Transverse colon (tissue), 4 donors: ENCODE results near the gene AFG1L. TPM values are rescaled to one million over a fixed set of nuclear protein-coding genes. Genes with fewer than 3 reads are reported as not detected.

Experiments
- DNase-seq: peaks from one replicate; pipeline ENCODE4 v3.0.0-alpha.2; 2019
- H3K27ac ChIP-seq, 4 donors: fragments of 200-600 bp; sonication (generic); 2 replicates each; pipeline ENCODE4 v1.5.1; 2016 to 2018; ENCODE audit warnings: inconsistent platforms in 4 of 4
- H3K27me3 ChIP-seq: fragments of 200-600 bp; sonication (generic); 2 replicates; pipeline ENCODE4 v1.5.1; 2017; ENCODE audit warnings: inconsistent platforms
- H3K36me3 ChIP-seq, 4 donors: fragments of 200-600 bp; sonication (generic); 2 replicates each; pipeline ENCODE4 v1.5.1; 2017 to 2019; ENCODE audit warnings: inconsistent platforms in 4 of 4
- H3K4me1 ChIP-seq, 4 donors: fragments of 200-600 bp; sonication (generic); 2 replicates each; pipeline ENCODE4 v1.5.1; 2017 to 2020; ENCODE audit warnings: inconsistent platforms in 4 of 4
- H3K4me3 ChIP-seq, 4 donors: fragments of 200-600 bp; sonication (generic); 1 replicate in 1 of 4; 2 replicates in 3 of 4; pipeline versions ENCODE4 v1.5.1 to v1.6.1; 2017 to 2019; ENCODE audit warnings: inconsistent platforms in 4 of 4
- H3K9me3 ChIP-seq, 2 donors: fragments of 200-600 bp; sonication (generic); 2 replicates each; pipeline ENCODE4 v1.5.1; 2017 to 2019; ENCODE audit warnings: inconsistent platforms in 2 of 2
- CTCF ChIP-seq, 5 experiments: fragments of 200-600 bp in 3 of 5; fragments of 450-650 bp in 2 of 5; sonication (generic) in 3 of 5; IDR thresholded peaks; 1 replicate in 2 of 5; 2 replicates in 3 of 5; pipeline ENCODE4 v1.5.1; 2016 to 2017; ENCODE audit warnings: antibody characterized with exemption in 5 of 5, inconsistent platforms in 3 of 5, mild to moderate bottlenecking in 2 of 5, moderate library complexity in 1 of 5
- EP300 ChIP-seq: sonication (generic); formaldehyde crosslinking; IDR thresholded peaks from one replicate; pipeline ENCODE4 v1.6.1; 2017; ENCODE audit warnings: antibody characterized with exemption, low read depth
- POLR2A ChIP-seq: fragments of 450-650 bp; IDR thresholded peaks from one replicate; pipeline ENCODE4 v1.6.1; 2016; ENCODE audit warnings: antibody characterized with exemption, mild to moderate bottlenecking, moderate library complexity
- POLR2AphosphoS5 ChIP-seq, 3 donors: sonication (generic); formaldehyde crosslinking; IDR thresholded peaks; one replicate each; pipeline ENCODE4 v1.6.1; 2016; ENCODE audit warnings: antibody characterized with exemption in 3 of 3
- WGBS, 2 donors: methylation state at CpG; one replicate each; pipeline ENCODE4 v1.1.5; 2018; ENCODE audit warnings: low coverage in 1 of 2; 5-methylcytosine and 5-hydroxymethylcytosine counted together
- in situ Hi-C, 4 donors: fragments of 200-750 bp; cut with MboI; loops; one replicate each; pipeline versions ENCODE4 v1.15.0 to v1.15.1; 2017; ENCODE audit warnings: low sequenced_read_pairs in 3 of 4, low pct_ligation_motif_present in 1 of 4, low pct_unique_long_range_greater_than_20kb in 1 of 4
- intact Hi-C: fragments of 100-400 bp; cut with DNase I; formaldehyde crosslinking; loops from one replicate; pipeline ENCODE4 v1.15.1; 2023; ENCODE audit warnings: low total_unique reads
- total RNA-seq, 4 donors: library from RNA; depleted of rRNA; stranded (reverse); fragments of >200 nt; gene quantifications; one replicate each; pipeline ENCODE4 v1.1.0, GENCODE V29; 2016

Gene AFG1L
- total RNA-seq, 4 donors from 2014 or later, result 2.2 to 22.5 (median 5.5) TPM

- Histone ChIP-seq H3K27me3 (no peaks in the 10 kb centered on the region), H3K9me3 (no peaks in the 10 kb centered on the region), H3K4me3 (no peak overlapping the region), H3K27ac (no peak overlapping the region), H3K36me3 (no peaks in the 10 kb centered on the region), H3K4me1 (no peaks in the 10 kb centered on the region)
- 92 to 100% methylated on average over 2 of the region's 2 CpGs for WGBS, 2 donors
- in situ Hi-C loops (no loop called here), intact Hi-C loops (no loop called here)
- TF ChIP-seq CTCF (IDR thresholded peaks at IDR 0.05), result no peak
- TF ChIP-seq POLR2A, result no peak
- no peak for TF ChIP-seq POLR2AphosphoS5 (IDR thresholded peaks at IDR 0.05)
- TF ChIP-seq EP300, result no peak
- no peak for DNase-seq
Measured at GRCh38 chr6:108395297-108395696, 100.4 kb downstream of the AFG1L start.

- no peak for DNase-seq
- intact Hi-C loops (no loop called here), in situ Hi-C loops (no loop called here)
- no peak overlapping the region for H3K4me3 ChIP-seq
- TF ChIP-seq EP300, result no peak
- TF ChIP-seq CTCF (IDR thresholded peaks at IDR 0.05), result no peak
- TF ChIP-seq POLR2A, result no peak
- no peak for TF ChIP-seq POLR2AphosphoS5 (IDR thresholded peaks at IDR 0.05)
- no peaks in the 10 kb centered on the region for H3K9me3 ChIP-seq
- no peaks in the 10 kb centered on the region for H3K27me3 ChIP-seq
- 45 to 53% methylated on average over 3 of the region's 3 CpGs for WGBS, 2 donors
- no peaks in the 10 kb centered on the region for H3K4me1 ChIP-seq
- H3K36me3 ChIP-seq, result no peaks in the 10 kb centered on the region
- no peak overlapping the region for H3K27ac ChIP-seq
Measured at GRCh38 chr6:108403236-108403635, 108.4 kb downstream of the AFG1L start.

GRCh38 chr6:108406943-108407342, 112.1 kb downstream of the AFG1L start:
- H3K9me3 ChIP-seq, result no peaks in the 10 kb centered on the region
- WGBS, 2 donors, result 83 to 90% methylated on average over 1 to 2 of the region's 2 CpGs
- no peak overlapping the region for H3K4me3 ChIP-seq
- H3K36me3 ChIP-seq, result no peaks in the 10 kb centered on the region
- in situ Hi-C loops (no loop called here), intact Hi-C loops (no loop called here)
- H3K4me1 ChIP-seq, result no peaks in the 10 kb centered on the region
- no peak overlapping the region for H3K27ac ChIP-seq
- DNase-seq, result no peak
- no peaks in the 10 kb centered on the region for H3K27me3 ChIP-seq
- TF ChIP-seq POLR2AphosphoS5 (IDR thresholded peaks at IDR 0.05), result no peak
- TF ChIP-seq POLR2A, result no peak
- TF ChIP-seq CTCF (IDR thresholded peaks at IDR 0.05), result no peak
- no peak for TF ChIP-seq EP300

- in situ Hi-C loops, result no loop called here
- Histone ChIP-seq H3K4me1 (no peaks in the 10 kb centered on the region), H3K36me3 (no peaks in the 10 kb centered on the region), H3K9me3 (no peaks in the 10 kb centered on the region), H3K27me3 (no peaks in the 10 kb centered on the region), H3K27ac (no peak overlapping the region), H3K4me3 (no peak overlapping the region)
- 85 to 91% methylated on average over 3 of the region's 3 CpGs for WGBS, 2 donors
- no peak for DNase-seq
- intact Hi-C loops, result no loop called here
- TF ChIP-seq POLR2A (no peak), EP300 (no peak), POLR2AphosphoS5 (IDR thresholded peaks at IDR 0.05) (no peak), CTCF (IDR thresholded peaks at IDR 0.05) (no peak)
Measured at GRCh38 chr6:108407904-108408827, 113.3 kb downstream of the AFG1L start.
